Measurements from ENCODE around the gene ELF3. TPM values are rescaled to one million over a fixed set of nuclear protein-coding genes. Genes with fewer than 3 reads are reported as not detected.

Gene ELF3
- total and polyA plus RNA-seq, 4 donors: 10.1 to 38.7 (median 25.6) TPM

- no peak for DNase-seq (ENCODE audit: low spot score)
- TF ChIP-seq, protein P1, sequence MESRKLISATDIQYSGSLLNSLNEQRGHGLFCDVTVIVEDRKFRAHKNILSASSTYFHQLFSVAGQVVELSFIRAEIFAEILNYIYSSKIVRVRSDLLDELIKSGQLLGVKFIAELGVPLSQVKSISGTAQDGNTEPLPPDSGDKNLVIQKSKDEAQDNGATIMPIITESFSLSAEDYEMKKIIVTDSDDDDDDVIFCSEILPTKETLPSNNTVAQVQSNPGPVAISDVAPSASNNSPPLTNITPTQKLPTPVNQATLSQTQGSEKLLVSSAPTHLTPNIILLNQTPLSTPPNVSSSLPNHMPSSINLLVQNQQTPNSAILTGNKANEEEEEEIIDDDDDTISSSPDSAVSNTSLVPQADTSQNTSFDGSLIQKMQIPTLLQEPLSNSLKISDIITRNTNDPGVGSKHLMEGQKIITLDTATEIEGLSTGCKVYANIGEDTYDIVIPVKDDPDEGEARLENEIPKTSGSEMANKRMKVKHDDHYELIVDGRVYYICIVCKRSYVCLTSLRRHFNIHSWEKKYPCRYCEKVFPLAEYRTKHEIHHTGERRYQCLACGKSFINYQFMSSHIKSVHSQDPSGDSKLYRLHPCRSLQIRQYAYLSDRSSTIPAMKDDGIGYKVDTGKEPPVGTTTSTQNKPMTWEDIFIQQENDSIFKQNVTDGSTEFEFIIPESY (IDR thresholded peaks at IDR 0.05): no peak
- TF ChIP-seq, protein P2, sequence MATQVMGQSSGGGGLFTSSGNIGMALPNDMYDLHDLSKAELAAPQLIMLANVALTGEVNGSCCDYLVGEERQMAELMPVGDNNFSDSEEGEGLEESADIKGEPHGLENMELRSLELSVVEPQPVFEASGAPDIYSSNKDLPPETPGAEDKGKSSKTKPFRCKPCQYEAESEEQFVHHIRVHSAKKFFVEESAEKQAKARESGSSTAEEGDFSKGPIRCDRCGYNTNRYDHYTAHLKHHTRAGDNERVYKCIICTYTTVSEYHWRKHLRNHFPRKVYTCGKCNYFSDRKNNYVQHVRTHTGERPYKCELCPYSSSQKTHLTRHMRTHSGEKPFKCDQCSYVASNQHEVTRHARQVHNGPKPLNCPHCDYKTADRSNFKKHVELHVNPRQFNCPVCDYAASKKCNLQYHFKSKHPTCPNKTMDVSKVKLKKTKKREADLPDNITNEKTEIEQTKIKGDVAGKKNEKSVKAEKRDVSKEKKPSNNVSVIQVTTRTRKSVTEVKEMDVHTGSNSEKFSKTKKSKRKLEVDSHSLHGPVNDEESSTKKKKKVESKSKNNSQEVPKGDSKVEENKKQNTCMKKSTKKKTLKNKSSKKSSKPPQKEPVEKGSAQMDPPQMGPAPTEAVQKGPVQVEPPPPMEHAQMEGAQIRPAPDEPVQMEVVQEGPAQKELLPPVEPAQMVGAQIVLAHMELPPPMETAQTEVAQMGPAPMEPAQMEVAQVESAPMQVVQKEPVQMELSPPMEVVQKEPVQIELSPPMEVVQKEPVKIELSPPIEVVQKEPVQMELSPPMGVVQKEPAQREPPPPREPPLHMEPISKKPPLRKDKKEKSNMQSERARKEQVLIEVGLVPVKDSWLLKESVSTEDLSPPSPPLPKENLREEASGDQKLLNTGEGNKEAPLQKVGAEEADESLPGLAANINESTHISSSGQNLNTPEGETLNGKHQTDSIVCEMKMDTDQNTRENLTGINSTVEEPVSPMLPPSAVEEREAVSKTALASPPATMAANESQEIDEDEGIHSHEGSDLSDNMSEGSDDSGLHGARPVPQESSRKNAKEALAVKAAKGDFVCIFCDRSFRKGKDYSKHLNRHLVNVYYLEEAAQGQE (IDR thresholded peaks at IDR 0.05): no peak
- no peak for TF ChIP-seq RAD21 (IDR thresholded peaks at IDR 0.05)
- Histone ChIP-seq H3K9ac (ENCODE audit: low read depth in 1 of 2, low read length in 2 of 2) (no peak overlapping the region), H3K36me3 (ENCODE audit: control insufficient read depth in 4 of 4, insufficient read depth in 3 of 4, low read depth in 1 of 4, low read length in 3 of 4) (no peaks in the 10 kb centered on the region), H3K27me3 (ENCODE audit: control insufficient read depth in 4 of 4, insufficient read depth in 4 of 4, low read length in 3 of 4) (no peaks in the 10 kb centered on the region), H3K27ac (ENCODE audit: low read depth in 1 of 2, low read length in 2 of 2) (no peak overlapping the region), H3K4me1 (ENCODE audit: control insufficient read depth in 4 of 4, insufficient read depth in 4 of 4, low read length in 3 of 4) (peaks cover 0 to 12% (median 8%) of the 10 kb centered on the region in 4 donors), H3K9me3 (ENCODE audit: control insufficient read depth in 4 of 4, low read length in 3 of 4) (no peaks in the 10 kb centered on the region), H3K4me3 (ENCODE audit: low read depth in 1 of 3, low read length in 3 of 3) (no peak overlapping the region)
- WGBS: 96% methylated on average over 2 of the region's 2 CpGs
Observed at GRCh38 chr1:202038688-202039346, 28.4 kb downstream of the ELF3 start.

DNA sequence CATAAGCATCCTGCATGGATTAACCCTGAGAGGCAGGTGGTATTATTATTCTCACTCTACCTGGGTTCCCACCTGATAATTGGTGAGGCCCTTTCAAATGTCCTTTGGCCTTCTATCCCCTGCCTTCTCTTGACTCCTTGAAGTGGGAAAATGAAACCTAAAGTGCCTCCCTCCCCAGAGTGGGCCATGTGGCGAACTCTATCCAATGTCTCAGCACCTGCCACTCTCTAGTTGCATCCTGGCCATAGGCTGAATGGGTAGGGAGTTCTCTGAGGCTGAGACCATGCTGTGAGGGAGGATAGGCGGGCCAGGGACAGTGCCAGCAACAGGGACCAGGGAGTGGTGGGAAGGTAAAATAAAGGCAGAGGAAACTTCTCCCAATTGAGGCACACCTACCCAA is 35.3 kb downstream of the ELF3 start:
- Histone ChIP-seq H3K27ac (ENCODE audit: low read depth in 1 of 2, low read length in 2 of 2) (no peak overlapping the region), H3K4me1 (ENCODE audit: control insufficient read depth in 4 of 4, insufficient read depth in 4 of 4, low read length in 3 of 4) (peaks cover 0 to 6% (median 6%) of the 10 kb centered on the region in 4 donors), H3K27me3 (ENCODE audit: control insufficient read depth in 4 of 4, insufficient read depth in 4 of 4, low read length in 3 of 4) (no peaks in the 10 kb centered on the region), H3K9me3 (ENCODE audit: control insufficient read depth in 4 of 4, low read length in 3 of 4) (no peaks in the 10 kb centered on the region), H3K9ac (ENCODE audit: low read depth in 1 of 2, low read length in 2 of 2) (no peak overlapping the region), H3K4me3 (ENCODE audit: low read depth in 1 of 3, low read length in 3 of 3) (no peak overlapping the region), H3K36me3 (ENCODE audit: control insufficient read depth in 4 of 4, insufficient read depth in 3 of 4, low read depth in 1 of 4, low read length in 3 of 4) (no peaks in the 10 kb centered on the region)
- 82% methylated on average over 2 of the region's 2 CpGs for WGBS
- DNase-seq (ENCODE audit: low spot score): no peak
- TF ChIP-seq HNF4G (IDR thresholded peaks at IDR 0.05) (no peak), TAF1 (conservative IDR thresholded peaks at IDR 0.05) (no peak), RAD21 (IDR thresholded peaks at IDR 0.05) (no peak)
- TF ChIP-seq, protein P1 (IDR thresholded peaks at IDR 0.05): no peak

DNA sequence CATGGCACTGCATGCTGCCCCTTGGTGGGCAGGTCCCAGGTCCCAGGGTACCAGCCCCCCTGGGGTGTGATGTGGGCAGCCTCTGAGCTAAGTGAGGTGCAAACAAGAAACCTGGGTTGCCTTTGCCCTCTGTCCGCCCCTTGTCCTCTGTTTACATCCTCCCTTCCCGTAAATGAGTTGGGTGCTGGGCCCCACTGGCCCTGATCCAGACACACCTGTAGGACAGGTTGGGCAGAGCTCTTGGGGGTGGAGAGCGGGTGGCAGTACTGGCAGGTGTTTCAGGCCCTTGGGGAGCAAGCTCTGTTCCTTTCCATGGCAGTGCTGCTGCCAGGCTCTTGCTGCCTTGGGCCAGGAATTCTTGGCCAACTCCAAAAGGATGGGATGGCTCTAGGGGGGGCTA is 35.8 kb downstream of the ELF3 start:
- Histone ChIP-seq H3K9me3 (ENCODE audit: control insufficient read depth in 4 of 4, low read length in 3 of 4) (no peaks in the 10 kb centered on the region), H3K27ac (ENCODE audit: low read depth in 1 of 2, low read length in 2 of 2) (no peak overlapping the region), H3K4me1 (ENCODE audit: control insufficient read depth in 4 of 4, insufficient read depth in 4 of 4, low read length in 3 of 4) (peaks cover 0 to 6% (median 6%) of the 10 kb centered on the region in 4 donors), H3K27me3 (ENCODE audit: control insufficient read depth in 4 of 4, insufficient read depth in 4 of 4, low read length in 3 of 4) (no peaks in the 10 kb centered on the region), H3K36me3 (ENCODE audit: control insufficient read depth in 4 of 4, insufficient read depth in 3 of 4, low read depth in 1 of 4, low read length in 3 of 4) (no peaks in the 10 kb centered on the region), H3K9ac (ENCODE audit: low read depth in 1 of 2, low read length in 2 of 2) (no peak overlapping the region), H3K4me3 (ENCODE audit: low read depth in 1 of 3, low read length in 3 of 3) (no peak overlapping the region)
- no peak for DNase-seq (ENCODE audit: low spot score)
- 68% methylated on average over 3 of the region's 3 CpGs for WGBS
- peak; percentile 56 to 69 for TF ChIP-seq HNF4A (conservative IDR thresholded peaks at IDR 0.05)
- no peak for TF ChIP-seq NR2F2 (IDR thresholded peaks at IDR 0.05)
- no peak for TF ChIP-seq EGR1 (IDR thresholded peaks at IDR 0.05; ENCODE audit: low read depth in 2 of 2)
- peak; percentile 38 for TF ChIP-seq FOXA2 (IDR thresholded peaks at IDR 0.05)
- TF ChIP-seq, protein P3, sequence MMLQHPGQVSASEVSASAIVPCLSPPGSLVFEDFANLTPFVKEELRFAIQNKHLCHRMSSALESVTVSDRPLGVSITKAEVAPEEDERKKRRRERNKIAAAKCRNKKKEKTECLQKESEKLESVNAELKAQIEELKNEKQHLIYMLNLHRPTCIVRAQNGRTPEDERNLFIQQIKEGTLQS (IDR thresholded peaks at IDR 0.05): no peak
- TF ChIP-seq RXRA (IDR thresholded peaks at IDR 0.05): peak; percentile 88 to 96
- TF ChIP-seq FOXA1 (IDR thresholded peaks at IDR 0.05): no peak
- TF ChIP-seq SP1 (IDR thresholded peaks at IDR 0.05): peak; percentile 80
- TF ChIP-seq, protein P2 (IDR thresholded peaks at IDR 0.05): no peak
- TF ChIP-seq MAX (IDR thresholded peaks at IDR 0.05): no peak
- TF ChIP-seq YY1 (IDR thresholded peaks at IDR 0.05): no peak
- peak in 1 of 2 donors; percentile 64 for TF ChIP-seq RAD21 (IDR thresholded peaks at IDR 0.05)
- TF ChIP-seq TAF1 (conservative IDR thresholded peaks at IDR 0.05): no peak

Measured in liver (tissue), 9 donors.